PC-3 (cell line): ENCODE results near the gene CNGA1. TPM values are rescaled to one million over a fixed set of nuclear protein-coding genes. Genes with fewer than 3 reads are reported as not detected.
A peak's percentile ranks its signal among the peaks of the same experiment; 100 is the strongest.

Source experiments
- ATAC-seq: fragments of 200-7000 bp; cut with Tn5 transposase; 2 replicates; pipeline ENCODE4 v1.9.1; 2020; ENCODE audit warnings: mild to moderate bottlenecking, moderate library complexity
- BruUV-seq: library from RNA; stranded (reverse); fragments of 400-500 nt; replicated peaks from 2 replicates; lab custom pipeline; 2021; lab: Mats Ljungman, UMichigan
- CTCF ChIA-PET: fragments of 300-600 bp; sonication (Branson Sonifier 250); formaldehyde crosslinking; loops from one replicate; lab custom pipeline; 2022; ENCODE audit warnings: antibody characterized with exemption; lab: Charles Lee
- POLR2A ChIA-PET: fragments of 300-600 bp; sonication (Branson Sonifier 250); formaldehyde crosslinking; loops from one replicate; lab custom pipeline; 2022; ENCODE audit warnings: antibody characterized with exemption; ENCODE audit not compliant: unreplicated experiment; lab: Charles Lee
- DNase-seq: peaks from one replicate; pipeline ENCODE4 v3.0.0-alpha.2; 2015
- H2AFZ ChIP-seq: fragments of 300-600 bp; sonication (generic); 2 replicates; pipeline ENCODE4 v1.6.0; 2016; ENCODE audit warnings: antibody characterized with exemption, low read length
- H3F3A ChIP-seq: fragments of 300-600 bp; sonication (generic); one replicate; pipeline ENCODE4 v1.6.0; 2017; ENCODE audit warnings: antibody characterized with exemption, low read length, control low read depth, mild to moderate bottlenecking; ENCODE audit not compliant: unreplicated experiment
- H3K27ac ChIP-seq: fragments of 300-600 bp; sonication (generic); 2 replicates; pipeline ENCODE4 v1.5.1; 2016; ENCODE audit warnings: mild to moderate bottlenecking, low read length
- H3K27me3 ChIP-seq: fragments of 300-600 bp; sonication (generic); 2 replicates; pipeline ENCODE4 v1.6.1; 2016; ENCODE audit warnings: low read length, mixed read lengths
- H3K36me3 ChIP-seq: fragments of 300-600 bp; sonication (generic); 2 replicates; pipeline ENCODE4 v1.6.1; 2016; ENCODE audit warnings: low read depth, mixed run types, low read length, mixed read lengths
- H3K4me1 ChIP-seq: fragments of 300-600 bp; sonication (generic); 2 replicates; pipeline ENCODE4 v1.5.1; 2016; ENCODE audit warnings: low read length; ENCODE audit not compliant: insufficient read depth
- H3K4me2 ChIP-seq: fragments of 300-600 bp; sonication (generic); 2 replicates; pipeline ENCODE4 v1.6.0; 2016; ENCODE audit warnings: low read length
- H3K4me3 ChIP-seq: fragments of 300-600 bp; sonication (generic); 2 replicates; pipeline ENCODE4 v1.5.1; 2016; ENCODE audit warnings: mild to moderate bottlenecking, low read length, mixed read lengths
- H3K79me2 ChIP-seq: fragments of 300-600 bp; sonication (generic); 2 replicates; pipeline ENCODE4 v1.6.1; 2017; ENCODE audit warnings: low read length, mixed read lengths
- H3K9ac ChIP-seq: fragments of 300-600 bp; sonication (generic); 2 replicates; pipeline ENCODE4 v1.6.0; 2016; ENCODE audit warnings: mild to moderate bottlenecking, low read length
- H3K9me2 ChIP-seq: fragments of 300-600 bp; sonication (generic); replicated peaks from 2 replicates; pipeline ENCODE4 v1.6.1; 2016; ENCODE audit warnings: mixed run types, low read length, mixed read lengths
- H3K9me3 ChIP-seq: fragments of 300-600 bp; sonication (generic); 2 replicates; pipeline ENCODE4 v1.6.1; 2016; ENCODE audit warnings: low read length, mixed read lengths
- H4K20me1 ChIP-seq: fragments of 300-600 bp; sonication (generic); 2 replicates; pipeline ENCODE4 v1.6.1; 2016; ENCODE audit warnings: low read length, mixed read lengths
- CTCF ChIP-seq: fragments of 300-600 bp; sonication (generic); conservative IDR thresholded peaks from 2 replicates; pipeline ENCODE4 v1.5.1; 2017; ENCODE audit warnings: antibody characterized with exemption, low read depth, mild to moderate bottlenecking, low read length
- EZH2 ChIP-seq: fragments of 300-600 bp; sonication (generic); IDR thresholded peaks from one replicate; pipeline ENCODE4 v1.6.1; 2017; ENCODE audit warnings: antibody characterized with exemption, mild to moderate bottlenecking, low read length; ENCODE audit not compliant: unreplicated experiment
- EZH2phosphoT487 ChIP-seq: fragments of 300-600 bp; sonication (generic); IDR thresholded peaks from 2 replicates; pipeline ENCODE4 v1.6.1; 2018; ENCODE audit warnings: mild to moderate bottlenecking, antibody characterized with exemption, low read length, borderline replicate concordance
- intact Hi-C: fragments of 100-400 bp; cut with micrococcal nuclease; formaldehyde crosslinking; loops from 2 replicates; pipeline ENCODE4 v1.9.0; 2023
- total RNA-seq: library from RNA; depleted of rRNA; stranded (reverse); fragments of >200 nt; gene quantifications from 2 replicates; pipeline ENCODE4 v1.2.3, GENCODE V29; 2014

Gene CNGA1
- total RNA-seq, 1 experiment from 2014 or later: 1.1 TPM

- DNase-seq (peak; percentile 6), ATAC-seq (no peak)
- Histone ChIP-seq H3K4me2 (no peak overlapping the region), H3K27me3 (no peaks in the 10 kb centered on the region), H3K4me1 (no peaks in the 10 kb centered on the region), H3K9me3 (no peaks in the 10 kb centered on the region), H3K27ac (no peak overlapping the region), H3K4me3 (no peak overlapping the region), H3F3A (no peaks in the 10 kb centered on the region), H4K20me1 (no peaks in the 10 kb centered on the region), H3K36me3 (no peaks in the 10 kb centered on the region), H3K9ac (no peak overlapping the region), H2AFZ (no peak overlapping the region), H3K79me2 (no peaks in the 10 kb centered on the region), H3K9me2 (no peaks in the 10 kb centered on the region)
- no peak for TF ChIP-seq EZH2
- TF ChIP-seq EZH2phosphoT487: no peak
- no peak for TF ChIP-seq CTCF
- BruUV-seq: no TSS peak
- intact Hi-C loops: no loop called here
- ChIA-PET CTCF (no interaction called here), POLR2A (no interaction called here)
These were observed 26.3 kb downstream of the CNGA1 start for GRCh38 chr4:47990145-47990544.

GRCh38 chr4:47974566-47974965 lies 41.9 kb downstream of the CNGA1 start:
- no peak for TF ChIP-seq EZH2
- no peak for TF ChIP-seq EZH2phosphoT487
- TF ChIP-seq CTCF: no peak
- no peaks in the 10 kb centered on the region for H4K20me1 ChIP-seq
- no peaks in the 10 kb centered on the region for H3K9me2 ChIP-seq
- H3K36me3 ChIP-seq: no peaks in the 10 kb centered on the region
- H3K27me3 ChIP-seq: no peaks in the 10 kb centered on the region
- intact Hi-C loops: no loop called here
- no peak overlapping the region for H2AFZ ChIP-seq
- ATAC-seq: no peak
- no peak overlapping the region for H3K27ac ChIP-seq
- no peak overlapping the region for H3K4me3 ChIP-seq
- CTCF ChIA-PET: no interaction called here
- no peaks in the 10 kb centered on the region for H3K9me3 ChIP-seq
- H3F3A ChIP-seq: no peaks in the 10 kb centered on the region
- H3K9ac ChIP-seq: no peak overlapping the region
- H3K4me2 ChIP-seq: no peak overlapping the region
- H3K4me1 ChIP-seq: no peaks in the 10 kb centered on the region; the same call in 1 of the 2 replicates
- DNase-seq: no peak
- no peaks in the 10 kb centered on the region for H3K79me2 ChIP-seq
- no TSS peak for BruUV-seq
- POLR2A ChIA-PET: no interaction called here

GRCh38 chr4:47972721-47973120 lies 43.8 kb downstream of the CNGA1 start:
- intact Hi-C loops: no loop called here
- Histone ChIP-seq H3K27ac (no peak overlapping the region), H3K4me3 (no peak overlapping the region), H3K9me2 (no peaks in the 10 kb centered on the region), H3F3A (no peaks in the 10 kb centered on the region), H3K9me3 (no peaks in the 10 kb centered on the region), H3K27me3 (no peaks in the 10 kb centered on the region), H2AFZ (no peak overlapping the region), H3K36me3 (no peaks in the 10 kb centered on the region), H4K20me1 (no peaks in the 10 kb centered on the region), H3K4me2 (no peak overlapping the region), H3K9ac (no peak overlapping the region), H3K79me2 (no peaks in the 10 kb centered on the region), H3K4me1 (no peaks in the 10 kb centered on the region; the same call in 1 of the 2 replicates)
- ChIA-PET POLR2A (no interaction called here), CTCF (no interaction called here)
- no peak for ATAC-seq
- DNase-seq: peak; percentile 42
- TF ChIP-seq EZH2phosphoT487 (no peak), EZH2 (no peak), CTCF (no peak)
- no TSS peak for BruUV-seq
